Caco-2 (cell line): ENCODE measurements around the gene FBXW8. TPM values are rescaled to one million over a fixed set of nuclear protein-coding genes. Genes with fewer than 3 reads are reported as not detected.

ENCODE experiments used
- BruUV-seq: library from RNA; stranded (reverse); fragments of 400-500 nt; replicated peaks from 2 replicates; lab custom pipeline; 2021; lab: Mats Ljungman, UMichigan
- CTCF ChIA-PET: fragments of 300-600 bp; sonication (Branson Sonifier 250); formaldehyde crosslinking; loops from one replicate; lab custom pipeline; 2022; ENCODE audit warnings: antibody characterized with exemption; lab: Charles Lee
- POLR2A ChIA-PET: fragments of 300-600 bp; sonication (Branson Sonifier 250); formaldehyde crosslinking; loops from one replicate; lab custom pipeline; 2022; ENCODE audit warnings: antibody characterized with exemption; lab: Charles Lee
- DNase-seq, 2 experiments: peaks; one replicate each; pipeline versions ENCODE4 v3.0.0 to v3.0.0-alpha.2; 2020 to 2022
- H3K27me3 ChIP-seq: replicated peaks from 2 replicates; pipeline ENCODE4 v1.6.0; 2011; ENCODE audit warnings: low read length; ENCODE audit not compliant: control insufficient read depth, insufficient read depth
- H3K36me3 ChIP-seq: 2 replicates; pipeline ENCODE4 v1.5.1; 2011; ENCODE audit warnings: low read length; ENCODE audit not compliant: control insufficient read depth, insufficient read depth
- H3K4me1 ChIP-seq: fragments of 250-450 bp; sonication (Bioruptor Pico); 2 replicates; pipeline ENCODE4 v1.5.1; 2020; ENCODE audit warnings: mild to moderate bottlenecking
- H3K4me3 ChIP-seq: 2 replicates; pipeline ENCODE4 v1.5.1; 2011; ENCODE audit warnings: low read depth, mild to moderate bottlenecking, control low read depth, low read length
- H3K9me3 ChIP-seq: fragments of 250-450 bp; sonication (Bioruptor Pico); 2 replicates; pipeline ENCODE4 v1.5.1; 2020; ENCODE audit warnings: mild to moderate bottlenecking, moderate library complexity
- H3K27ac Mint-ChIP-seq: one replicate; pipeline ENCODE4 v1.8.0; 2022; ENCODE audit warnings: mixed read lengths; ENCODE audit not compliant: unreplicated experiment
- H3K27me3 Mint-ChIP-seq: one replicate; pipeline ENCODE4 v1.8.0; 2022; ENCODE audit warnings: mixed read lengths; ENCODE audit not compliant: insufficient read depth, unreplicated experiment
- H3K36me3 Mint-ChIP-seq: one replicate; pipeline ENCODE4 v1.8.0; 2022; ENCODE audit warnings: mild to moderate bottlenecking, mixed read lengths; ENCODE audit not compliant: insufficient read depth, unreplicated experiment
- H3K4me1 Mint-ChIP-seq: one replicate; pipeline ENCODE4 v1.8.0; 2022; ENCODE audit warnings: low read depth, mixed read lengths; ENCODE audit not compliant: unreplicated experiment
- H3K4me3 Mint-ChIP-seq: one replicate; pipeline ENCODE4 v1.8.0; 2022; ENCODE audit warnings: mild to moderate bottlenecking, moderate library complexity, mixed read lengths; ENCODE audit not compliant: unreplicated experiment
- H3K9me3 Mint-ChIP-seq: one replicate; pipeline ENCODE4 v1.8.0; 2022; ENCODE audit warnings: mixed read lengths; ENCODE audit not compliant: unreplicated experiment
- CTCF ChIP-seq, 2 experiments: fragments of 200-600 bp in 1 of 2; IDR thresholded peaks; 1 replicate in 1 of 2; 2 replicates in 1 of 2; pipeline versions ENCODE4 v1.5.1 to v1.8.0; 2011 to 2022; ENCODE audit warnings: antibody characterized with exemption in 1 of 2, control low read depth in 1 of 2, inconsistent platforms in 1 of 2, low read depth in 1 of 2, low read length in 1 of 2, mild to moderate bottlenecking in 1 of 2, moderate library complexity in 1 of 2; ENCODE audit not compliant: insufficient read depth in 1 of 2, severe bottlenecking in 1 of 2, unreplicated experiment in 1 of 2
- intact Hi-C: fragments of 100-400 bp; cut with micrococcal nuclease; formaldehyde crosslinking; loops from one replicate; pipeline ENCODE4 v1.10.0; 2022; ENCODE audit not compliant: unreplicated experiment
- total RNA-seq: library from RNA; stranded (reverse); gene quantifications from 2 replicates; pipeline ENCODE4 v1.2.3, GENCODE V29; 2022

The FBXW8 gene
- total RNA-seq, 1 experiment from 2014 or later, result 12.2 TPM

- ChIA-PET POLR2A (no interaction called here), CTCF (no interaction called here)
- TF ChIP-seq CTCF (IDR thresholded peaks at IDR 0.05; ENCODE audit: insufficient read depth in 1 of 2, low read depth in 1 of 2, low read length in 1 of 2, severe bottlenecking in 1 of 2, unreplicated experiment in 1 of 2), result no peak
- Histone ChIP-seq H3K4me1 (no peaks in the 10 kb centered on the region), H3K4me3 (no peak overlapping the region), H3K36me3 (no peaks in the 10 kb centered on the region), H3K9me3 (no peaks in the 10 kb centered on the region), H3K27me3 (no peaks in the 10 kb centered on the region)
- H3K4me1 Mint-ChIP-seq, result peaks cover 7% of the 10 kb centered on the region
- H3K27me3 Mint-ChIP-seq, result peaks cover 5% of the 10 kb centered on the region
- DNase-seq, result no peak
- no peaks in the 10 kb centered on the region for H3K9me3 Mint-ChIP-seq
- intact Hi-C loops, result no loop called here
- no peak overlapping the region for H3K4me3 Mint-ChIP-seq
- no peaks in the 10 kb centered on the region for H3K36me3 Mint-ChIP-seq
- no TSS peak for BruUV-seq
- no peak overlapping the region for H3K27ac Mint-ChIP-seq
These were observed 43.2 kb upstream of the FBXW8 start for GRCh38 chr12:116867523-116867922.

GRCh38 chr12:116870306-116870705 lies 40.4 kb upstream of the FBXW8 start:
- Mint-ChIP-seq H3K27ac (no peak overlapping the region), H3K36me3 (peaks cover 4% of the 10 kb centered on the region), H3K9me3 (no peaks in the 10 kb centered on the region), H3K4me3 (no peak overlapping the region), H3K4me1 (no peaks in the 10 kb centered on the region), H3K27me3 (peaks cover 8% of the 10 kb centered on the region)
- H3K9me3 ChIP-seq, result peaks cover 7% of the 10 kb centered on the region
- H3K4me1 ChIP-seq, result no peaks in the 10 kb centered on the region
- no peaks in the 10 kb centered on the region for H3K27me3 ChIP-seq
- no TSS peak for BruUV-seq
- POLR2A ChIA-PET, result no interaction called here
- CTCF ChIA-PET, result interaction anchor here (0.5 kb wide), 1 partner anchor 146 kb away, joined by 4 read pairs; no protein-coding TSS in a partner anchor
- intact Hi-C loops, result no loop called here
- DNase-seq, result no peak
- no peak for TF ChIP-seq CTCF (IDR thresholded peaks at IDR 0.05; ENCODE audit: insufficient read depth in 1 of 2, low read depth in 1 of 2, low read length in 1 of 2, severe bottlenecking in 1 of 2, unreplicated experiment in 1 of 2)
- H3K4me3 ChIP-seq, result no peak overlapping the region
- H3K36me3 ChIP-seq, result no peaks in the 10 kb centered on the region

GRCh38 chr12:116874324-116874995 lies 36.3 kb upstream of the FBXW8 start:
- ChIA-PET CTCF (no interaction called here), POLR2A (no interaction called here)
- intact Hi-C loops, result no loop called here
- no peak overlapping the region for H3K27ac Mint-ChIP-seq
- no peaks in the 10 kb centered on the region for H3K9me3 Mint-ChIP-seq
- H3K36me3 Mint-ChIP-seq, result peaks cover 4% of the 10 kb centered on the region
- Histone ChIP-seq H3K4me3 (no peak overlapping the region), H3K36me3 (no peaks in the 10 kb centered on the region), H3K27me3 (peaks cover 2% of the 10 kb centered on the region; the same call in 1 of the 2 replicates), H3K9me3 (peaks cover 7% of the 10 kb centered on the region), H3K4me1 (no peaks in the 10 kb centered on the region)
- no peak for DNase-seq
- BruUV-seq, result no TSS peak
- H3K4me3 Mint-ChIP-seq, result no peak overlapping the region
- no peak for TF ChIP-seq CTCF (IDR thresholded peaks at IDR 0.05; ENCODE audit: insufficient read depth in 1 of 2, low read depth in 1 of 2, low read length in 1 of 2, severe bottlenecking in 1 of 2, unreplicated experiment in 1 of 2)
- H3K4me1 Mint-ChIP-seq, result peaks cover 7% of the 10 kb centered on the region
- peaks cover 16% of the 10 kb centered on the region for H3K27me3 Mint-ChIP-seq
